Measurements from ENCODE around the gene SF3B3. TPM values are rescaled to one million over a fixed set of nuclear protein-coding genes. Genes with fewer than 3 reads are reported as not detected.

SF3B3 gene
- total and polyA plus RNA-seq, 2 of the 13 experiments (the other 11 are each of a cell fraction or from before 2014, with no cell fraction given) = 157 to 500 TPM

DNA sequence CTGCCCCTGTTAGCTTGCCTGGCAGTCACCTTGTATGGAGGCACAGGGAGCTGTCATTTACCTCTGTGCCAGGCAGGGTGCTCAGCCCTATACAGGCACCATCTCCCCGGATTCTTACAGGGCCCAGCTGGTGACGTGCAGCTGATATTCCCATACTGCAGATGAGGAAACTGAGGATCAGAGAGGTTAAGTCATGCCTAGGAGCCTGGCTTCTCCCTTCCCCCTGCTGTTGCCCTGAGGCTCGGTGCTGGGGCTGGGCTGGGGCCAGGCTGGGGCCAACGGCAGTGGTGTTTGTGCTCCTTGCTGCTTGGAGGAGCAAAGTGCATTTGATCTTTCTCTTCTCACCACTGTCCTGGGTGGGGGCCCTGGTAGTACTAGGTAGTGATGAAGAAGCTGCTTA, 68.0 kb downstream of the SF3B3 start:
- 0% methylated on average over 4 of the region's 4 CpGs for WGBS (ENCODE audit: low lambda C conversion rate)
- ChIA-PET CTCF (ENCODE audit: low intra/inter-chr PET ratio, low total read pairs) (no interaction called here), POLR2A (interaction anchor here (1.4 kb wide), 1 partner anchor 303 kb away, joined by 3 read pairs; the partner anchor contains the start of gene AARS1)
- H3K27ac ChIP-seq (ENCODE audit: extremely low read length, insufficient read depth, low read length) = no peak overlapping the region
- H3K9ac ChIP-seq (ENCODE audit: insufficient read depth, low read depth, low read length) = no peak overlapping the region
- ATAC-seq = peak; percentile 75
- FAIRE-seq = no peak
- no peaks in the 10 kb centered on the region for H3K79me2 ChIP-seq (ENCODE audit: insufficient read depth, low read length)
- intact Hi-C loops (cut with micrococcal nuclease; ENCODE audit: unreplicated experiment) = no loop called here
- H3K4me2 ChIP-seq (ENCODE audit: low read depth, low read length) = peak overlapping the region; percentile 43
- DNase-seq (ENCODE audit: low spot score) = no peak
- no peaks in the 10 kb centered on the region for H3K9me3 ChIP-seq (ENCODE audit: low read length)
- in situ Hi-C loops (cut with HindIII; ENCODE audit: extremely low pct_ligation_motif_present, low pct_unique_long_range_greater_than_20kb) = no loop called here
- H3K4me3 ChIP-seq (replicated peaks in 1 of 3; ENCODE audit: insufficient read depth in 1 of 3, low read depth in 2 of 3, low read length in 3 of 3) = peak overlapping the region in 1 of 3 experiments; percentile 33; a peak in 1 of 6 replicates
- no TSS peak for BruUV-seq (replicated peaks)
- H3K27me3 ChIP-seq (ENCODE audit: control insufficient read depth in 1 of 2, insufficient read depth in 2 of 2, low read length in 2 of 2) = peaks cover 0 to 2% of the 10 kb centered on the region in 2 experiments; a peak in 2 of 5 replicates
- H3K36me3 ChIP-seq (replicated peaks in 1 of 2; ENCODE audit: control insufficient read depth in 1 of 2, insufficient read depth in 2 of 2, low read length in 2 of 2) = no peaks in the 10 kb centered on the region
- H3K4me1 ChIP-seq (ENCODE audit: insufficient read depth, low read length) = peaks cover 31% of the 10 kb centered on the region
- no peak overlapping the region for H2AFZ ChIP-seq (ENCODE audit: low read length)
- no peaks in the 10 kb centered on the region for H4K20me1 ChIP-seq (ENCODE audit: insufficient read depth, low read length)
- 0 out of 2 replicates have a peak, but pooled peaks have one; percentile 30 for TF ChIP-seq HMG20A (CRISPR knock-in tag; IDR thresholded peaks at IDR 0.05; ENCODE audit: borderline replicate concordance)
- TF ChIP-seq GATAD2A (CRISPR knock-in tag; IDR thresholded peaks at IDR 0.05) = peak; percentile 18; the same call in 1 of the 2 replicates
- no peak for TF ChIP-seq SIX4 (CRISPR knock-in tag; IDR thresholded peaks at IDR 0.05)
- peak; percentile 80; the same call in 1 of the 2 replicates for TF ChIP-seq KDM1A (CRISPR knock-in tag; IDR thresholded peaks at IDR 0.05)
- TF ChIP-seq MTA1 (CRISPR knock-in tag; IDR thresholded peaks at IDR 0.05; ENCODE audit: borderline replicate concordance) = peak; percentile 66; the same call in 1 of the 2 replicates
- TF ChIP-seq HNF4G (IDR thresholded peaks at IDR 0.05; ENCODE audit: borderline replicate concordance, low read depth, low read length) = 0 out of 2 replicates have a peak, but pooled peaks have one; percentile 11
- no peak for TF ChIP-seq HNF4G (CRISPR knock-in tag; IDR thresholded peaks at IDR 0.05; ENCODE audit: borderline replicate concordance, low read depth)
- TF ChIP-seq ZNF687 (CRISPR knock-in tag; IDR thresholded peaks at IDR 0.05) = peak; percentile 36; the same call in 1 of the 2 replicates
- TF ChIP-seq MEIS1 (CRISPR knock-in tag; IDR thresholded peaks at IDR 0.05; ENCODE audit: borderline replicate concordance) = 0 out of 2 replicates have a peak, but pooled peaks have one; percentile 37
- TF ChIP-seq, protein P1, sequence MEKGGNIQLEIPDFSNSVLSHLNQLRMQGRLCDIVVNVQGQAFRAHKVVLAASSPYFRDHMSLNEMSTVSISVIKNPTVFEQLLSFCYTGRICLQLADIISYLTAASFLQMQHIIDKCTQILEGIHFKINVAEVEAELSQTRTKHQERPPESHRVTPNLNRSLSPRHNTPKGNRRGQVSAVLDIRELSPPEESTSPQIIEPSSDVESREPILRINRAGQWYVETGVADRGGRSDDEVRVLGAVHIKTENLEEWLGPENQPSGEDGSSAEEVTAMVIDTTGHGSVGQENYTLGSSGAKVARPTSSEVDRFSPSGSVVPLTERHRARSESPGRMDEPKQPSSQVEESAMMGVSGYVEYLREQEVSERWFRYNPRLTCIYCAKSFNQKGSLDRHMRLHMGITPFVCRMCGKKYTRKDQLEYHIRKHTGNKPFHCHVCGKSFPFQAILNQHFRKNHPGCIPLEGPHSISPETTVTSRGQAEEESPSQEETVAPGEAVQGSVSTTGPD (CRISPR knock-in tag; IDR thresholded peaks at IDR 0.05) = no peak
- 0 out of 2 replicates have a peak, but pooled peaks have one; percentile 30 for TF ChIP-seq ZNF772 (CRISPR knock-in tag; IDR thresholded peaks at IDR 0.05)
- peak; percentile 63 for TF ChIP-seq HNF4A (CRISPR knock-in tag; IDR thresholded peaks at IDR 0.05)
- TF ChIP-seq ADNP (CRISPR knock-in tag; IDR thresholded peaks at IDR 0.05) = peak; percentile 89; the same call in 1 of the 2 replicates
- TF ChIP-seq, protein P2, sequence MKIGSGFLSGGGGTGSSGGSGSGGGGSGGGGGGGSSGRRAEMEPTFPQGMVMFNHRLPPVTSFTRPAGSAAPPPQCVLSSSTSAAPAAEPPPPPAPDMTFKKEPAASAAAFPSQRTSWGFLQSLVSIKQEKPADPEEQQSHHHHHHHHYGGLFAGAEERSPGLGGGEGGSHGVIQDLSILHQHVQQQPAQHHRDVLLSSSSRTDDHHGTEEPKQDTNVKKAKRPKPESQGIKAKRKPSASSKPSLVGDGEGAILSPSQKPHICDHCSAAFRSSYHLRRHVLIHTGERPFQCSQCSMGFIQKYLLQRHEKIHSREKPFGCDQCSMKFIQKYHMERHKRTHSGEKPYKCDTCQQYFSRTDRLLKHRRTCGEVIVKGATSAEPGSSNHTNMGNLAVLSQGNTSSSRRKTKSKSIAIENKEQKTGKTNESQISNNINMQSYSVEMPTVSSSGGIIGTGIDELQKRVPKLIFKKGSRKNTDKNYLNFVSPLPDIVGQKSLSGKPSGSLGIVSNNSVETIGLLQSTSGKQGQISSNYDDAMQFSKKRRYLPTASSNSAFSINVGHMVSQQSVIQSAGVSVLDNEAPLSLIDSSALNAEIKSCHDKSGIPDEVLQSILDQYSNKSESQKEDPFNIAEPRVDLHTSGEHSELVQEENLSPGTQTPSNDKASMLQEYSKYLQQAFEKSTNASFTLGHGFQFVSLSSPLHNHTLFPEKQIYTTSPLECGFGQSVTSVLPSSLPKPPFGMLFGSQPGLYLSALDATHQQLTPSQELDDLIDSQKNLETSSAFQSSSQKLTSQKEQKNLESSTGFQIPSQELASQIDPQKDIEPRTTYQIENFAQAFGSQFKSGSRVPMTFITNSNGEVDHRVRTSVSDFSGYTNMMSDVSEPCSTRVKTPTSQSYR (CRISPR knock-in tag; IDR thresholded peaks at IDR 0.05; ENCODE audit: borderline replicate concordance) = peak; percentile 62; the same call in 1 of the 2 replicates
